Osteoblast (primary cell): Measurements from ENCODE around the gene FRMD4A. TPM values are rescaled to one million over a fixed set of nuclear protein-coding genes. Genes with fewer than 3 reads are reported as not detected.

Experiments used
- DNase-seq: peaks from one replicate; pipeline ENCODE4 v3.0.0; 2011; ENCODE audit warnings: low spot score, mixed read lengths; ENCODE audit not compliant: insufficient read length; ENCODE audit errors: missing footprints
- H2AFZ ChIP-seq: 2 replicates; pipeline ENCODE4 v1.6.0; 2011; ENCODE audit warnings: mild to moderate bottlenecking, low read length
- H3K27ac ChIP-seq: 2 replicates; pipeline ENCODE4 v1.5.1; 2011; ENCODE audit warnings: mild to moderate bottlenecking, low read depth, low read length, moderate library complexity
- H3K27me3 ChIP-seq: 2 replicates; pipeline ENCODE4 v1.6.0; 2012; ENCODE audit warnings: mild to moderate bottlenecking, control low read depth, inconsistent platforms, low read length, moderate library complexity; ENCODE audit not compliant: insufficient read depth
- H3K36me3 ChIP-seq: 2 replicates; pipeline ENCODE4 v1.5.1; 2011; ENCODE audit warnings: mild to moderate bottlenecking, low read length, control low read depth, moderate library complexity; ENCODE audit not compliant: insufficient read depth
- H3K4me1 ChIP-seq: 2 replicates; pipeline ENCODE4 v1.5.1; 2011; ENCODE audit warnings: mild to moderate bottlenecking, low read length, control low read depth, moderate library complexity; ENCODE audit not compliant: insufficient read depth
- H3K4me2 ChIP-seq: 2 replicates; pipeline ENCODE4 v1.6.0; 2011; ENCODE audit warnings: mild to moderate bottlenecking, low read length; ENCODE audit not compliant: insufficient read depth
- H3K4me3 ChIP-seq: fragments of 200-600 bp; sonication (generic); 3 replicates; pipeline ENCODE4 v1.5.1; 2012; ENCODE audit warnings: mild to moderate bottlenecking, low read length, inconsistent platforms; ENCODE audit not compliant: insufficient read depth
- H3K79me2 ChIP-seq: 2 replicates; pipeline ENCODE4 v1.6.0; 2012; ENCODE audit warnings: mild to moderate bottlenecking, low read length, control low read depth, inconsistent platforms; ENCODE audit not compliant: insufficient read depth
- H3K9me3 ChIP-seq: 2 replicates; pipeline ENCODE4 v1.5.1; 2011; ENCODE audit warnings: low read depth, low read length, control low read depth
- H4K20me1 ChIP-seq: 2 replicates; pipeline ENCODE4 v1.6.0; 2012; ENCODE audit warnings: mild to moderate bottlenecking, low read length, control low read depth; ENCODE audit not compliant: insufficient read depth
- CTCF ChIP-seq: IDR thresholded peaks from 2 replicates; pipeline ENCODE4 v1.5.1; 2011; ENCODE audit warnings: mild to moderate bottlenecking, low read depth, low read length, moderate library complexity; ENCODE audit errors: extremely low read depth
- total RNA-seq: library from RNA; depleted of rRNA; stranded (reverse); fragments of >200 nt; gene quantifications from 2 replicates; pipeline ENCODE4 v1.2.3, GENCODE V29; 2012

FRMD4A gene
- total RNA-seq, 1 donor, result 41.3 TPM

- no peak for TF ChIP-seq CTCF
- Histone ChIP-seq H4K20me1 (peaks cover under 1% of the 10 kb centered on the region), H3K27me3 (no peaks in the 10 kb centered on the region), H3K27ac (peak overlapping the region; percentile 1), H3K4me2 (peak overlapping the region; percentile 52), H2AFZ (peak overlapping the region; percentile 1), H3K4me1 (peaks cover 26% of the 10 kb centered on the region), H3K79me2 (peaks cover 70% of the 10 kb centered on the region), H3K4me3 (no peak overlapping the region), H3K36me3 (no peaks in the 10 kb centered on the region), H3K9me3 (no peaks in the 10 kb centered on the region)
- DNase-seq, result peak; percentile 90
Measured at GRCh38 chr10:13877154-13877909, 453.4 kb downstream of the FRMD4A start.

GRCh38 chr10:13873196-13873595 lies 457.5 kb downstream of the FRMD4A start:
- no peak overlapping the region for H3K27ac ChIP-seq
- no peak overlapping the region for H3K4me2 ChIP-seq
- H3K9me3 ChIP-seq, result no peaks in the 10 kb centered on the region
- DNase-seq, result no peak
- no peaks in the 10 kb centered on the region for H3K27me3 ChIP-seq
- peaks cover 7% of the 10 kb centered on the region for H3K36me3 ChIP-seq
- H3K79me2 ChIP-seq, result peaks cover 84% of the 10 kb centered on the region
- TF ChIP-seq CTCF, result no peak
- no peak overlapping the region for H2AFZ ChIP-seq
- peaks cover 2% of the 10 kb centered on the region for H4K20me1 ChIP-seq
- peaks cover 13% of the 10 kb centered on the region for H3K4me1 ChIP-seq
- no peak overlapping the region for H3K4me3 ChIP-seq

GRCh38 chr10:13872411-13872810 lies 458.3 kb downstream of the FRMD4A start:
- H4K20me1 ChIP-seq, result peaks cover 2% of the 10 kb centered on the region
- H3K79me2 ChIP-seq, result peaks cover 80% of the 10 kb centered on the region
- peaks cover 7% of the 10 kb centered on the region for H3K36me3 ChIP-seq
- TF ChIP-seq CTCF, result no peak
- no peak overlapping the region for H2AFZ ChIP-seq
- H3K9me3 ChIP-seq, result no peaks in the 10 kb centered on the region
- H3K4me2 ChIP-seq, result no peak overlapping the region
- H3K27me3 ChIP-seq, result no peaks in the 10 kb centered on the region
- no peak overlapping the region for H3K27ac ChIP-seq
- peaks cover 5% of the 10 kb centered on the region for H3K4me1 ChIP-seq
- DNase-seq, result no peak
- H3K4me3 ChIP-seq, result no peak overlapping the region

GRCh38 chr10:13871776-13872175 lies 458.9 kb downstream of the FRMD4A start:
- H2AFZ ChIP-seq, result no peak overlapping the region
- peaks cover 2% of the 10 kb centered on the region for H4K20me1 ChIP-seq
- no peak overlapping the region for H3K4me3 ChIP-seq
- TF ChIP-seq CTCF, result no peak
- H3K4me2 ChIP-seq, result no peak overlapping the region
- H3K27ac ChIP-seq, result no peak overlapping the region
- H3K27me3 ChIP-seq, result no peaks in the 10 kb centered on the region
- H3K79me2 ChIP-seq, result peaks cover 79% of the 10 kb centered on the region
- peaks cover 7% of the 10 kb centered on the region for H3K36me3 ChIP-seq
- no peak for DNase-seq
- peaks cover 5% of the 10 kb centered on the region for H3K4me1 ChIP-seq
- H3K9me3 ChIP-seq, result no peaks in the 10 kb centered on the region
